GM19240 (cell line): ENCODE results near the gene PBX1.
A peak's percentile ranks its signal among the peaks of the same experiment; 100 is the strongest.
"Not testable (repeated sequence)": the region's sequence is repeated elsewhere in the genome, so short reads cannot be mapped to it uniquely, and the experiment has no call there.

Experiments used
- DNase-seq: peaks from one replicate; pipeline ENCODE4 v3.0.0; 2011; ENCODE audit warnings: low spot score; ENCODE audit not compliant: insufficient read length

The PBX1 gene

DNA sequence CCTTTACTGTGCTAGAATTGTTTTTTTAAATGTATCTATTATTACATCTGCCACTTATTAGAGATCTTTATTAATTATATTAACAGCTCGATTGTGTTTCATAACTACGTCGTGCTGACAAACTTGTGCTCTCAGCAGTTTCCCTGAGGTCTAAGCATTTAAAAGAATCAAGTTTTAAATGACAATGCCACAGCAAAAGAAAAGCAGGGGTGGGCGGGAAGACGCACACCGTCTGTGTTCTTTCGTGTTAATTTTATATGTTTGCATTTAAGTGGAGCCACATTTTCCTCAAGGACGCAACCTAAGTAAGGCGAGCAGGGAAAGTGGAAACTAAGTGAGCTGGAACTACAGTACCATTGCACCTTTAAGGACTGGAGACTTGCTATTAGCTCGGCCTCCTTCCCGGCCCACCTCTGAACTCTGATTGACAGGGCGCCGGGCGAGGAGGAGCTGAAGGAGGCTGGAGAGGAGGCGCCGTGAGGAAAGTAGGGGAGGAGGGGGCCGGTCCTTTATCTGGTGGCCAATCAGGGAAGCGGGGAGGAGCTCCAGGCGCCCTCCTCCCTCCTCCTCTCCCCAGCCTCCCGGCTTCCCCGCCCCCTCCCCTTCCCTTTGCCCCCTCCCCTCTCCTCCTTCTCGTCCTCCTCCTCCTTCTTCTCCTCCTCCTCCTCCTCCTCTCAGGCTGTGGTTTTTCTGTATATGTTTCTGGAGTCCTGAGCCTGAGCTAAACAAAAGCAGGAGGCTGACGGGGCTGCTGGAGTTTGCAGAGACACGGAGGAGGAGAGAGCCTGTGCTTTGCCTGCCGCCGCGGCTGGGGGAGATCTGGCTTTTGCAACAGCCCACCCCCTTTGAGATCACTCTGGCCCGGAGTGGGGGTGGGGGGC is at the start of gene PBX1:
TSS of gene PBX1 (plus strand) at position 724 of the 881 bp plus-strand sequence.
- peak; percentile 66 for DNase-seq

DNA sequence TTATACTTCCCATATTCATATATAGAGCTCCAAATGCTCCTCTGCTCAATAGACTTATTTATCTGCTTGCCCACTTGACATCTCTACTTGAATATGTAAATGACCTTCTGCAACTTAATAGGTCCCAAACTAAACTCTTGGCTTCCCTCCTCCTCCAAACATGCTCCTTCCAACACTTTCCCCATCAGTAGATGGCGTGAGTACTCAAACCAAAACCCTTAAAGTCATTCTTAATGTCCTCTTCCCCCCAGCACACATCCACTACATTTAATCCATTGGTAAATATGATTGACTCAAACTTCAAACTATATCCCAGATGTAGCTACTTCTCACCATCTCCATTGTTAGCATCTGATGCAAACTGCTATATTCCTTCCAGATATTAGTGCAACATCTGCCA is 48.5 kb upstream of the PBX1 start:
- no peak for DNase-seq

DNA sequence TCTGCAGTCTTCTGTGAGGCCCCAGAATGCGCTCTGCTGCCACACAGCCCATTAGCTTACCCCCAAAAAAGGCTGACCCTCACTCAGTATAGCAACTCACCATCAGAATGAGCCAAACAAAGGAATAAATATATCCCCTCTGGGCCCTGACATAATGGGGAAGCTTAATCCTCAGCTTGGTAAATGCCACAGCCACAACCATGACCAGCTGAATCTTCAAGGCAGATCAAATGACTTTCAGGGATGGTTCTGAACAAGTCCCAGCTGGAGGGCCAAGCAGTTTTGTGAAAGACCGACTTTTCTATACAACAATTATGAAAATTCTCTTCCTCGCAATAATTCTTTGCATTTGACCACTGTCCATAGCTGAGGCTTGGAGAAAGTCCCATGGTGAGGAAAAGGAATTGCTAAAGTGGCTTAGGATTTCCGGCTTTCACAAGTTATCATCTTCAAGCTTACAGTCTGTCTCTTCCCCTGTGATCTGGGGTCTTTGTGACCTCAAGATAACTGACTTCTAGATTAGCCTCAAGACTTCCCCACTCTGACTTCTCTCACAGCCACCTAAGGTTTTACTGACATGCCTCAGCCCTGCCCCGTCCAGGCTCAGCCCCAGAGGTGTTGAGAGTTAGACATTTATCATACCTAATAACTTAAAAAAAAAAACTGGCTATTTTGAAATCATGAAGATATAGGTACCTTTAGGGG is 47.8 kb upstream of the PBX1 start:
- no peak for DNase-seq

DNA sequence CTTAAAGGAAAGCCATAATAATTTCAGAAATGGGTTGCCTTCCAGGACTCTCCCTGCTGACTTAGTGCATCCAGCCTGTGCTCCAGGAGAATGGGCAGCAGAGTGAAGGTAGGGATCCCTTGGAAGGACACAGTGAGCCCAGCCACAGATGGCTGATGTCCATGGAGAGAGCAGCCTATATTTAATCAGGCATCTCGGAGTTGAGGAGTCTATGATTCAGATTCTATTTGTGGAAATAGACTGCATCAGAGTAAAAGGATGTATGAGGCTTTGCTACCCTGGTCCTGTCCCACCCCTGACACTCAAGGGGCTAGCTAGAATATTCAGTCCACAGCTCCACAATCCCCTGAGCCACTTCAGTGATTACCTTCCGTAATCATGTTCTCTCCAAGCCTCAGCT is 43.8 kb upstream of the PBX1 start:
- no peak for DNase-seq

DNA sequence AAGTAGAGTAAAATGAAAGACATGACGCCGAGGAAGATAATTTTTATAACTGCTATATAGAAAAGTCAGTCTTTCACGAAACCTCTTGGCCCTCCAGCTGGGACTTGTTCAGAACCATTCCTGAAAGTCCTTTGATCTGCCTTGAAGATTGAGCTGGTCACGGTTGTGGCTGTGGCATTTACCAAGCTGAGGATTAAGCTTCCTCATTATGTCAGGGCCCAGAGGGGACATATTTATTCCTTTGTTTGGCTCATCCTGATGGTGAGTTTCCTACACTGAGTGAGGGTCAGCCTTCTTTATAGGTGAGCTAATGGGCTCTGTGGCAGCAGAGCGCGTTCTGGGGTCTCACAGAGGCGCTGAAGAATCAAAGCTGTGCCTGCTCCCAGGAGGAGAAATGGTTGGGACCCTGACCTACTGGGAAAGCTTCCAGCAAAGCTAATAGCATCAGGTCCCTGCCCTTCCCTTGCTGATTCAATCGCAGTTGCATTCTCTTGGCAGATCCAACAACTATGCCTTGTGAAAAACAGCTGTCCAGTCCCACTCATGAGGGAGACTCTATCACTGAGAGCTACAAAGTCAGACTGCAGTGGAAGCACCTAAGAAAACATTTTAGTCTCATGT is 43.2 kb upstream of the PBX1 start:
- DNase-seq: no peak

DNA sequence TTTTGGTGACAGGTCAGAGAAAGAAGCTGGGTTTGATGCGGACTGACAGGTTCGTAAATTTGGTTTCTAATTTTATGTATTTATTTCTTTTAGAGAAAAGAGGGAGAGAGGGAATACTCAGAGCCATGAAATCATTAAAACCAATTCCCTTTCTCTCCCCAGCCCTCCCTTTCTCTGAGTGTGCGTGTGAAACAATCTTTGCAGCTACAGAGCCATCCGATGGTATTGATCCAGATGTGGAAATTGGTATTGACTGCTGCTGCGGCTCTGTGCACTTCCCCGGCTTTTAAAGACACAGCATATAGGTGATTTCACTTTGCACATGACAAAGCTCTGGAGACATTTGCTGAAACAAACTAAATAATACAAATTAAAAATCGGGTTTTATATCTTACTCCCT is 42.4 kb upstream of the PBX1 start:
- no peak for DNase-seq

DNA sequence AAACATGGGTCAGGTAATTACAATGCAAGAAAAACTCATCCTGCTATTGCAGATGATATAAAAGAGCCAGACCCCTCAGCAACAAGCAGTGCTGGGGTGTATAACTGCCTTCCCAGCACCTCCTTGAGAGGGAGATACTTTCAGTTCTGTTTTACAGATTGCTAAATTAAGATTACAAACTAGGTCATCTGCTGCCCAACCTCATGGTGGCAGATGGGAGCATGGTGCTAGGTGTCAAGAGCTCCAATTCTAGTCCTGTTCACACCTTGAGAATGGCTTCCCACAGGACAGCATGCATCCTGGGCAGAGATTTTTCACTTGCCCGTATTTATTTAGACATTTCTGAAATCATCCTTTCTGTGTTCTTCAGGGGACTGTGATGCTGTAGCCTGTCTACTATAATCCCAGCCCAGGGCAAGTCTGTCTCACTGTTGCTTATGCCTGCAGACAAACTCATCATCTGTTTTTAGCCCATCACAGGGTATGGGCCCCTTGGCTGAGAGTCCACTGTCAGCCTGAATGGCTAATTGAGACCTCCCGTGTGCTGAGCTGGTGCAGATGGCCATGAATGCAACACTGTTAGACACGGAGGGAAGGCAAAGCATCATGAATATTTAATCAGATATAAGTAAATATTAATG is 40.2 kb upstream of the PBX1 start:
- no peak for DNase-seq

DNA sequence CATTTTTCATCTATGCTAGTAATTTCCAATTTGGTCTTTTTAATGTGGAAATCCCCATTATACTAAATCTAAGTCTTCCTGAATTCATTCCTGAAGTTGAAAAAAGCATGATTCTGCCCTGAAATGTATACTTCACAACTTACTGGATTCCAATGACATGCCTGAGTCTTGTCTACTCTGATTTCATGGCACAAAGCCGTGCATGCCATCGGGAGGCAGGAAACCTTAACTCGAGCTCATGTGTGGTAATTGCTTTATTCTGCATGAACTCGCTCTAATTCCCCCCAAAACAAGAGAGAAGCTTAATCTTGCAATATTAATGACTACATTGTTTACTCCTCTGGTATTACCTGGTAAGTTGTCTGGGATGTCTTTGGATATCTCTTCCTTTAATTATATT is 39.6 kb upstream of the PBX1 start:
- DNase-seq: no peak

DNA sequence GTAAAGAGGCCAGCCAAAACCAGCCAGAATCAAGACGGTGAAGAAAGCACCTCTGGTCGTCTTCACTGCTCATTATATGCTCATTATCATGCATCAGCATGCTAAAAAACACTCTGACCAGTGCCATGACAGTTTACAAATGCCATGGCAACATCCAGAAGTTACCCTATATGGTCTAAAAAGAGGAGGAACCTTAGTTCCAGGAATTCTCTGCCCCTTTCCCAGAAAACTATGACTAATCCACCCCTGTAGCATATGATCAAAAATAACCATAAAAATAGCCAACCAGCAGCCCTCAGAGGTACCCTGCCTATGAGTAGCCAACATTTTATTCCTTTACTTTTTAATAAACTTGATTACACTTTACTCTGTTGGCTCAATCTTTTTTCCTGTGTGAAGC is 34.2 kb upstream of the PBX1 start:
- no peak for DNase-seq

DNA sequence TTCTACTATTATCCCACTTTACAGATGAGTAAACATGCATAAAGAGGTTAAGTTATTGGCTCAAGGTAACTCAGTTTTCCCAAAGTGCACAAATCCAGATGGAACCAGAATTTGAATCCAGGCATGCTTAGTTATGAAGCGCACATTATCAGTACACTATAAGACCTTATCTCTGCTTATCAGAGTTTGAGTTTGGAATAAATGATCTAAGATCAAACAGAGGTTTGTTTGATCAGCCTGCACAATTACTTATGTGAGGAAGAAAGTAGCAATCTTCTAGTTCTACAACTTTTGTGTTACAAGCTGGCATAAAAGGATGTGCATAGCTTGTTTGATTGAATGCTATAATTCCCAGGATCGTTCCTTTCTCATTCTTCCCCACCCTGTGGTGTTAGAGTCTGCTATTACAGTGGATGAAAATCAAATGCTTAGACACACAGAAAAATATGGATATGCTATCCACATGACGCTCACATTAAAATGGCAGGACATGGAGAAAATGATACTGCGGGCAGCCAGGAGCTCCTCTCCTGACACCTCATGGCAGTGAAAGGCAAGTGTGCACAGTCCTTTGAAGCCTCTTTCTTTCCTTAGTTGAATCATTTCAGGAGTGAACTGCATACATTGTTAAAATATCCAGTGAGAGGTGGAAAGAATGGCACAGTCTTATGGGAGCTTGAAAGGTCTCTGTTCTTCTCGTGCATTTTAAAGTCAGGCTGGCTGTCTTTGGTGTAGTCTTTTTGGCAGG is 23.9 kb upstream of the PBX1 start:
- no peak for DNase-seq

DNA sequence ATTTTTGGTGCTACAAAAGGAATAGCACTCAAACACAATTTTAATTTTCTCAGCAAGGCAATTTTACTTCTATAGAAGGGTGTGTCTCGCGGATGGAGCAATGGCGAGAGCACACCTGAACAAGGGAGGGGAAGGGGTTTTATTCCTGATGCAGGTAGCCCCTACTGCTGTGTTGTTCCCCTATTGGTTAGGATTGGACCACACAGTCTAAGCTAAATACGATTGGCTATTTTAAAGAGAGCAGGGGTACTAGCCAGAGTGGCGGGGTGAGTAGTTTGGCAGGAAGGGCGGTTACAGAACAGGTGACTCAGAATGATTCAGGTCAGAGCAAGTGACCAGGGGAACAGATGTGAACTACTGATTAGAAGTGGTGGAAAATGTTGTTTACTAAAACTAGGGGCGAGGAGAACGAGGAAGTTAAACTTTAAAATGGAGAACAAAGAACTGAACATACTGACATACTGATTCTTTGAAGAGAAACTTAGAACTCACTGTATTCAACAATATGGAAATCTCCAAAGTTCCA is 6.5 kb upstream of the PBX1 start:
- DNase-seq: not testable (repeated sequence)

DNA sequence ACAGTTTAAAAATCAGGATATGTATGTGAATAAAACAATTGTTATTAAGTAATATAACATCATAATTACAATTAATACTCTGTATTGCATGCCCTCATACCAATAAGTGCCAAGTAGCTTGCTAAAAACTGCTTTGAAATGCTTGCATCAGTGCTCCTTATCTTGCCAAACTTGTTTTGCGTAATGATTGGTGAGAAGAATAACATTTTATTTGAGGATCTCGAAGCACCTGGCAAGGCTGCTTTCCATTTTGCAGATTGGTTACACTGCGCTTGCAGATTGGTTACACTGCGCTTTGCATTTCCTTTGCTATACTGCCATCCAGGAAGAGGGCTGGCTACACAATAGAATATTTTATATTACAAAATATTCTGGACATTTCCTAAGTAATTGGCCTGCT is 1.7 kb upstream of the PBX1 start:
- no peak for DNase-seq

DNA sequence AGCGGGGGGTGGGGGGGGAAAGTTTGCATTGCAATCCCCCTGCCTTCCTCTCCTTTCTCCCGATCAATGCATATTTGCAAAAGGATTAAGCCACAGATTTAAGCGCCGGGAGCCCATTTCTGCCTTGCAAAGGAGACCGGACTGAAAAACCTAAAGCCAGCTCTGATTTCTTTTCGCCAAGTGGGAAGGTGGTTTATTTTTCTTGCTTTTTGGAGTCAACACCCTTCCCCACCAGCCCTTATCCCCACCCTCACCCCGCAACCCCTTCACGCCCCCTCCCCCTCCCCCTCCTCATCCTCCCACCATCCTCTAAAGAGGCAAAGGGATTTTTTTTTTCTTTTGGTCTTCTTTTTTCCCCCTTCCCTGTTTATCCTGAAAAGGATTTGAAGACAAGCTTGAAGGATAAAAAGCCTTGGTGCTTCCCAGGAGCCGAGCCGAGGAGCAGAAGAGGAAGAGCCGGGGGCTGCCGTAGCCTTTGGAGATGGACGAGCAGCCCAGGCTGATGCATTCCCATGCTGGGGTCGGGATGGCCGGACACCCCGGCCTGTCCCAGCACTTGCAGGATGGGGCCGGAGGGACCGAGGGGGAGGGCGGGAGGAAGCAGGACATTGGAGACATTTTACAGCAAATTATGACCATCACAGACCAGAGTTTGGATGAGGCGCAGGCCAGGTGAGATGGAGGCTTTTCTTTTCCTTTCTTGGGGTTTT is 513 bp downstream of the PBX1 start:
- no peak for DNase-seq

DNA sequence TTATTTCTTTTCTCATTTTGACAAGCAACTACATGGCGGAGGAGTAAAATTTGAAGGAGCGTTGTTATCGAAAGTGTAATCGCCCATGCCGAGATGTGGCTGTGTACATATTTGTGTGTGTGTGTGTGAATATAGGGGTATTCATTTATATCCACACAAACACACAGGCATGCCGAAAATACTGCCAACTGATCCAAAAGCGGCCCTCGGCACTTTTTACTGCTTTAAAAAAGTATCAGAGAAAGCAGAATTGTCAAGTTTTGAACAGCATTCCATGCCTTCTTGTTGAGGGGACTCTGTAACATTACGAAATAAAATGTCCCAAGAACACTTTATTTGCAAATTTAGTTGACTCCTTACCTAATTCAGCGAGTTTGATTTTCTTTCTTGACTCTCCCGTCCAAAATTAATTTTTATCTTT is 1.1 kb downstream of the PBX1 start:
- DNase-seq: no peak

DNA sequence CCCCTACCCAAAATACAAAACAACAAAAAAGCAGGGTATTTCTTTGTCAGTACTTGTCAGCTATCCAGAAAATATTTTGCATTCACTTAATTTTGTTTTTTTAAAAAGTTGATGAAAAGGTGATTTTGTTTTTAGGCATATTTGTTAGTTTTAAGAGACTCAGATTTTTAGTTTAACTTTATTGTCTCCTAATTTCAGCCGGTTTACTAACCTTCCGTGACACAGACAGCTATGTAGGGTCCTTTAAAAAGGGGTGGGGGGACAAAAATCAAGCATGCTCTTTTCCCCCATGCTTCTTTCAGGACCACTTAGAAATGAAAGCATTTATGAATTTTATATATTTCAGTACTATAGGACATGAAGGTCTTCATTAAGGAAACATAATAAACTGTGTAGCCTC is 1.6 kb downstream of the PBX1 start:
- DNase-seq: no peak

DNA sequence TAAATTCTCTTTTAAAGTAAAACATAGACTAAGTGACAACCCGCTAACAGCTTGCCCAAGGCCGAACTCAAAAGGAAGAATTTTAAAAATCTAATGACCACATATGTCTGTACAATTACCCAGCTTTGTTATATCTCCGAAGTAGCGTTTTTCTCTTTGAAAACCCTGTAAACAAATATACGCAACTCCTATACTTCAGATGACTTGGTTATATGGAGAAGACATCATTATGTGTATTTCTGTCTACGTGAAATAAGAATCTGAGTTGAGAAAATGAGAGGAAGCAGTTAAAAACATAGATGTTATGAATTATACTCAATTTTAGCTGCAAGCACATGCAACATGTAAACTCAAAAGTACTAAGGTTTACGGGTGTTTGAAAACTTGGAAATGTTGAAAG is 2.0 kb downstream of the PBX1 start:
- DNase-seq: no peak

DNA sequence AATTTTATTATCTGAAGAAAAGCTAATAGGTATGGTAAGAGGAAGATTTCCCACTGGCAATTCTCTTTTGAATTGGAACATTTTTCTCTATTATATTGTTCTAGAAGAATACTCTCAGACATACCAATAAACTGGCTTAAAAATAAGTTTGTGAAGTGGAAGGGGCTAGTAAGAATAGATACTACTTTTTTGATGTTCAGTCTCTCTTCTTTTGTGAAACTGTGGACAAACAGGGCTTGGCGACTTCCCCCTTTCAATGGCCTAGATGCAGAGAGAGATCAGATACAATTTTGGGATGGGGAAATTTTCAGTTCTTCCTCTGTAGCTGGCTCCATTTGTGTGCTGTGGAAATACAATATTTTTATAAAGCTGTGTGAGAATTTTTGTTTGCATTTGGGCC is 2.5 kb downstream of the PBX1 start:
- DNase-seq: no peak

DNA sequence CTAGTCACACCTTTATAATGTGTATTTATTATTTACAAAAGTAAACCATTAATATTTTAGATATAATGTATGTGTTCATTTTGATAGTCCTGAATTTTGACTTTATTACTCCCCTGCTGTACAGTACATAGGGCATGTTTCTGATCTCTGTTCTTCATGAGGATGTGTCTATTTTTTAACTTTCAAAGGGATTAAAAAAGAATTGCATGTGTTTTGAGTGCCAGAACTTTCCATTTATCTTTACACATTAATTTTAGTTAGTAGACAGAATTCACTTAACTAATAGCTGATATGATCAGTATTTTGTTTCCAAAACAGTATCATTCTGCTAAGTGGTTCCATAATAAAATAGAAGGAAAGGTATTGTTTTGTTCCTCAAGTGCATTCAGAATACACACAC is 3.1 kb downstream of the PBX1 start:
- DNase-seq: no peak

DNA sequence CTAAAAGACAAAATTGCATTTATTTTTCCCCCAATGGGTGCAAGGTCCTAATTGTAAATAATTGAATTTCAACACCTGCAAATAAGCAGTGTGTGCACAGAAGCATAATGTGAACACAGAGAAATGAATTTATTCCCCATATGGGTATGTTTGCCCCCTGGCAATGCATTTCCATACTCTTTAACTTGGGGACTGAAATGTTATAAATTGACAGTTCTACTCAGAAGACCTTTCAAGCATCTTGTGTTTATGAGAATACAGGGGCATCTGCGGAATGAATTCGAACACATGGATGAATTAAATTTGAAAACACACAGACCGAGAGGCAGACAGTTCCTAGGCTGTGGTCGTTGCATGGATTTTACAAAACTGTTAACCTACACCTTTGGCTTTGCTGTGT is 3.5 kb downstream of the PBX1 start:
- no peak for DNase-seq

DNA sequence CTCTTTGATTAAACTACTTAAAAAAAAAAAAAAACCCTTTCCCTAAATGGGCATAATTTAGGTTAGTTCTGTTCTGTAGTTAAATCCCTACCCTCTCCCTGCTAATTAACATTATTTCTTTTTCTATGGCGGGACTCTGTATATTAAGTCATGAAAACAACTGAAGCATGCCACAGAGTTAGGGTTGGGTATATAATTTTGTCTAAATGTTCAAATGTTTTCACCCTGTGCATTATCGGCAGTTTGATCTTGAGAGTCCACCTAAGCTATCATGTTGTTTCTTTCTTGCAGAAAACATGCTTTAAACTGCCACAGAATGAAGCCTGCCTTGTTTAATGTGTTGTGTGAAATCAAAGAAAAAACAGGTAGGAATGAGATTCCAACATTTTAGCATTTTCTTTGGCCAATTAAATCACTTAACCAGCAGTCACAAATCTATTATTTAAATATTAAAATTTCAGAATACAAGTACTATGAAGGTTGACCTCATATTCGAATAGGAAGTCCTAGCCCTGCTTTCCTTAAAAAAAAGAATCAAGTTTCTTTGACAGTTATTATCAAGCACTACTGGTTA is 4.0 kb downstream of the PBX1 start:
- no peak for DNase-seq
